Neural progenitor cell (in vitro differentiated cells): Measurements from ENCODE around the gene C20orf144. TPM values are rescaled to one million over a fixed set of nuclear protein-coding genes. Genes with fewer than 3 reads are reported as not detected.
A peak's percentile ranks its signal among the peaks of the same experiment; 100 is the strongest.

Experiments
- DNase-seq: peaks from one replicate; pipeline ENCODE4 v3.0.0-alpha.2; 2016; ENCODE audit warnings: low spot score
- H2AFZ ChIP-seq: fragments of 200-600 bp; sonication (generic); replicated peaks from 2 replicates; pipeline ENCODE4 v1.6.1; 2016; ENCODE audit warnings: antibody characterized with exemption
- H3F3A ChIP-seq: fragments of 200-600 bp; sonication (generic); 2 replicates; pipeline ENCODE4 v1.6.1; 2016; ENCODE audit warnings: antibody characterized with exemption, low read depth
- H3K27ac ChIP-seq: fragments of 200-600 bp; sonication (generic); 2 replicates; pipeline ENCODE4 v1.5.1; 2016; ENCODE audit warnings: mild to moderate bottlenecking
- H3K27me3 ChIP-seq: fragments of 200-600 bp; sonication (generic); 2 replicates; pipeline ENCODE4 v1.6.1; 2016; ENCODE audit warnings: mild to moderate bottlenecking, moderate library complexity
- H3K36me3 ChIP-seq: fragments of 200-600 bp; sonication (generic); 2 replicates; pipeline ENCODE4 v1.5.1; 2016
- H3K4me1 ChIP-seq: fragments of 200-600 bp; sonication (generic); 2 replicates; pipeline ENCODE4 v1.6.1; 2016; ENCODE audit warnings: mixed run types
- H3K4me2 ChIP-seq: fragments of 200-600 bp; sonication (generic); 2 replicates; pipeline ENCODE4 v1.6.1; 2016
- H3K4me3 ChIP-seq: fragments of 200-600 bp; sonication (generic); 2 replicates; pipeline ENCODE4 v1.5.1; 2016
- H3K79me2 ChIP-seq: fragments of 200-600 bp; sonication (generic); 2 replicates; pipeline ENCODE4 v1.6.1; 2016; ENCODE audit warnings: low read depth
- H3K9ac ChIP-seq: fragments of 200-600 bp; sonication (generic); 2 replicates; pipeline ENCODE4 v1.6.1; 2016
- H3K9me3 ChIP-seq: fragments of 200-600 bp; sonication (generic); 2 replicates; pipeline ENCODE4 v1.5.1; 2016; ENCODE audit warnings: low read depth
- H4K20me1 ChIP-seq: fragments of 200-600 bp; sonication (generic); 2 replicates; pipeline ENCODE4 v1.6.1; 2016; ENCODE audit warnings: low read depth
- H3K27ac Mint-ChIP-seq: 3 replicates; pipeline ENCODE4 v1.8.0; 2021; ENCODE audit warnings: mixed read lengths
- H3K27me3 Mint-ChIP-seq: 2 replicates; pipeline ENCODE4 v1.8.0; 2022; ENCODE audit warnings: low read depth, mild to moderate bottlenecking, inconsistent platforms, moderate library complexity, mixed read lengths; ENCODE audit not compliant: insufficient read depth
- H3K36me3 Mint-ChIP-seq: 3 replicates; pipeline ENCODE4 v1.8.0; 2021; ENCODE audit warnings: mixed read lengths
- H3K4me1 Mint-ChIP-seq: 3 replicates; pipeline ENCODE4 v1.8.0; 2021; ENCODE audit warnings: mixed read lengths
- H3K4me3 Mint-ChIP-seq: 3 replicates; pipeline ENCODE4 v1.8.0; 2021; ENCODE audit warnings: mild to moderate bottlenecking, moderate library complexity, mixed read lengths
- H3K9me3 Mint-ChIP-seq: 3 replicates; pipeline ENCODE4 v1.8.0; 2020; ENCODE audit warnings: mixed read lengths
- CTCF ChIP-seq: fragments of 200-600 bp; sonication (generic); IDR thresholded peaks from 2 replicates; pipeline ENCODE4 v1.5.1; 2017; ENCODE audit warnings: antibody characterized with exemption, mild to moderate bottlenecking
- EZH2 ChIP-seq: fragments of 200-600 bp; sonication (generic); IDR thresholded peaks from 2 replicates; pipeline ENCODE4 v1.6.1; 2017; ENCODE audit warnings: antibody characterized with exemption, mild to moderate bottlenecking, moderate library complexity
- EZH2phosphoT487 ChIP-seq: fragments of 200-600 bp; sonication (generic); IDR thresholded peaks from 2 replicates; pipeline ENCODE4 v1.6.1; 2017; ENCODE audit warnings: antibody characterized with exemption
- total RNA-seq: library from RNA; depleted of rRNA; stranded (reverse); fragments of >200 nt; gene quantifications from 2 replicates; pipeline ENCODE4 v1.2.3, GENCODE V29; 2015; ENCODE audit warnings: low replicate concordance

The C20orf144 gene
- total RNA-seq, 1 donor from 2014 or later, result not detected

- H3K79me2 ChIP-seq, result no peaks in the 10 kb centered on the region
- H3K9me3 Mint-ChIP-seq, result no peaks in the 10 kb centered on the region
- no peaks in the 10 kb centered on the region for H3K36me3 Mint-ChIP-seq
- no peak overlapping the region for H3K27ac ChIP-seq
- H2AFZ ChIP-seq, result no peak overlapping the region
- no peaks in the 10 kb centered on the region for H3F3A ChIP-seq
- peak; percentile 84 for DNase-seq
- H3K4me1 ChIP-seq, result no peaks in the 10 kb centered on the region
- H3K9me3 ChIP-seq, result no peaks in the 10 kb centered on the region
- H3K36me3 ChIP-seq, result no peaks in the 10 kb centered on the region
- peaks cover 5% of the 10 kb centered on the region for H3K4me1 Mint-ChIP-seq
- no peak overlapping the region for H3K4me2 ChIP-seq
- H3K4me3 Mint-ChIP-seq, result no peak overlapping the region
- H3K9ac ChIP-seq, result no peak overlapping the region
- peak overlapping the region; percentile 43 for H3K27ac Mint-ChIP-seq
- H4K20me1 ChIP-seq, result no peaks in the 10 kb centered on the region
- TF ChIP-seq CTCF, result peak; percentile 91
- no peak for TF ChIP-seq EZH2
- TF ChIP-seq EZH2phosphoT487, result no peak
- H3K27me3 ChIP-seq, result no peaks in the 10 kb centered on the region
- no peak overlapping the region for H3K4me3 ChIP-seq
- H3K27me3 Mint-ChIP-seq, result peaks cover 4% of the 10 kb centered on the region
Measured at GRCh38 chr20:33653218-33653899, 8.8 kb upstream of the C20orf144 start.

- no peak overlapping the region for H3K9ac ChIP-seq
- H3K9me3 Mint-ChIP-seq, result no peaks in the 10 kb centered on the region
- DNase-seq, result no peak
- no peak overlapping the region for H3K4me2 ChIP-seq
- H3K36me3 ChIP-seq, result no peaks in the 10 kb centered on the region
- H3K4me1 Mint-ChIP-seq, result peaks cover 5% of the 10 kb centered on the region
- no peak overlapping the region for H3K4me3 Mint-ChIP-seq
- H3K27ac ChIP-seq, result no peak overlapping the region
- H3K36me3 Mint-ChIP-seq, result no peaks in the 10 kb centered on the region
- no peaks in the 10 kb centered on the region for H3K9me3 ChIP-seq
- H2AFZ ChIP-seq, result no peak overlapping the region
- no peaks in the 10 kb centered on the region for H4K20me1 ChIP-seq
- H3K27me3 ChIP-seq, result no peaks in the 10 kb centered on the region
- H3K27ac Mint-ChIP-seq, result peak overlapping the region; percentile 74
- TF ChIP-seq EZH2 (no peak), CTCF (no peak), EZH2phosphoT487 (no peak)
- H3F3A ChIP-seq, result no peaks in the 10 kb centered on the region
- no peaks in the 10 kb centered on the region for H3K79me2 ChIP-seq
- H3K4me1 ChIP-seq, result no peaks in the 10 kb centered on the region
- peaks cover 4% of the 10 kb centered on the region for H3K27me3 Mint-ChIP-seq
- H3K4me3 ChIP-seq, result no peak overlapping the region
Measured at GRCh38 chr20:33653900-33654596, 8.1 kb upstream of the C20orf144 start.

GRCh38 chr20:33654680-33655161 lies 7.4 kb upstream of the C20orf144 start:
- H3K4me1 ChIP-seq, result no peaks in the 10 kb centered on the region
- no peak for DNase-seq
- Mint-ChIP-seq H3K36me3 (no peaks in the 10 kb centered on the region), H3K27ac (no peak overlapping the region), H3K9me3 (no peaks in the 10 kb centered on the region), H3K27me3 (peaks cover 4% of the 10 kb centered on the region), H3K4me3 (no peak overlapping the region), H3K4me1 (peaks cover 5% of the 10 kb centered on the region)
- H4K20me1 ChIP-seq, result no peaks in the 10 kb centered on the region
- H3K9me3 ChIP-seq, result no peaks in the 10 kb centered on the region
- H3F3A ChIP-seq, result no peaks in the 10 kb centered on the region
- no peaks in the 10 kb centered on the region for H3K79me2 ChIP-seq
- no peaks in the 10 kb centered on the region for H3K36me3 ChIP-seq
- no peak overlapping the region for H3K27ac ChIP-seq
- H3K9ac ChIP-seq, result no peak overlapping the region
- H2AFZ ChIP-seq, result no peak overlapping the region
- H3K27me3 ChIP-seq, result no peaks in the 10 kb centered on the region
- TF ChIP-seq EZH2phosphoT487, result no peak
- H3K4me2 ChIP-seq, result no peak overlapping the region
- H3K4me3 ChIP-seq, result no peak overlapping the region

GRCh38 chr20:33655164-33655563 lies 7.0 kb upstream of the C20orf144 start:
- Histone ChIP-seq H2AFZ (no peak overlapping the region), H4K20me1 (no peaks in the 10 kb centered on the region), H3K9me3 (no peaks in the 10 kb centered on the region), H3K36me3 (no peaks in the 10 kb centered on the region), H3K4me3 (no peak overlapping the region), H3K27ac (no peak overlapping the region), H3K4me1 (no peaks in the 10 kb centered on the region), H3K9ac (no peak overlapping the region), H3K79me2 (no peaks in the 10 kb centered on the region), H3K27me3 (no peaks in the 10 kb centered on the region), H3K4me2 (no peak overlapping the region), H3F3A (no peaks in the 10 kb centered on the region)
- Mint-ChIP-seq H3K27ac (no peak overlapping the region), H3K27me3 (peaks cover 4% of the 10 kb centered on the region), H3K36me3 (no peaks in the 10 kb centered on the region), H3K4me1 (peaks cover 5% of the 10 kb centered on the region), H3K9me3 (no peaks in the 10 kb centered on the region), H3K4me3 (peak overlapping the region; percentile 38)
- TF ChIP-seq EZH2, result no peak
- TF ChIP-seq EZH2phosphoT487, result no peak
- TF ChIP-seq CTCF, result no peak
- DNase-seq, result no peak
